ENCODE measurements around the gene NAALADL1.
"Not testable (repeated sequence)": the region's sequence is repeated elsewhere in the genome, so short reads cannot be mapped to it uniquely, and the experiment has no call there.

The NAALADL1 gene

GRCh38 chr11:65013130-65013887 lies 45.0 kb downstream of the NAALADL1 start:
- DNase-seq: peak; percentile 93

GRCh38 chr11:65008873-65009272 lies 49.5 kb downstream of the NAALADL1 start:
- DNase-seq: no peak

GRCh38 chr11:65008016-65008415 lies 50.3 kb downstream of the NAALADL1 start:
- DNase-seq: no peak

- not testable (repeated sequence) for DNase-seq
Measured at GRCh38 chr11:65003968-65004367, 54.4 kb downstream of the NAALADL1 start.

GRCh38 chr11:65003282-65003681 lies 55.1 kb downstream of the NAALADL1 start:
- DNase-seq: no peak

GRCh38 chr11:65002706-65003105 lies 55.6 kb downstream of the NAALADL1 start:
- DNase-seq: no peak

- DNase-seq: no peak
Measured at GRCh38 chr11:64999478-64999877, 58.9 kb downstream of the NAALADL1 start.

GRCh38 chr11:64998690-64999431 lies 59.5 kb downstream of the NAALADL1 start:
- no peak for DNase-seq

- DNase-seq: peak; percentile 40
Measured at GRCh38 chr11:64998141-64998540, 60.2 kb downstream of the NAALADL1 start.

- DNase-seq: peak; percentile 71
Measured at GRCh38 chr11:64996710-64997380, 61.5 kb downstream of the NAALADL1 start, which contains the start of gene BATF2. BATF2 (minus strand) TSS chr11:64996971; CDS start chr11:64996914, 57 bp downstream.

GRCh38 chr11:64996327-64996709 lies 62.0 kb downstream of the NAALADL1 start:
- DNase-seq: no peak

Measured in hematopoietic multipotent progenitor cell treated with erythropoietin and hydrocortisone succinate and interleukin-3 and kit ligand, for 8 days (in vitro differentiated cells).